Measurements from ENCODE around the gene CLIC3.

- no peak for TF ChIP-seq CTCF (IDR thresholded peaks at IDR 0.05)
- TF ChIP-seq POLR2A (IDR thresholded peaks at IDR 0.05), result no peak
These were observed 35.5 kb downstream of the CLIC3 start for GRCh38 chr9:136960938-136961275.
